Measurements from ENCODE around the gene ACSM3.
"Not testable (repeated sequence)": the region's sequence is repeated elsewhere in the genome, so short reads cannot be mapped to it uniquely, and the experiment has no call there.

The ACSM3 gene

GRCh38 chr16:20763461-20764232 is at the start of gene ACSM3:
ACSM3 (plus strand) TSS chr16:20764014; CDS start chr16:20770035, 6,021 bp downstream.
- DNase-seq (ENCODE audit: low read depth in 2 of 3, low spot score in 2 of 3), result peak in 2 of 3 experiments; percentile 5 to 28

- not testable (repeated sequence) for DNase-seq (ENCODE audit: low read depth in 2 of 3, low spot score in 2 of 3)
Observed at GRCh38 chr16:20717718-20718117, 46.1 kb upstream of the ACSM3 start.

GRCh38 chr16:20720251-20720650 is 43.6 kb upstream of the ACSM3 start:
- DNase-seq (ENCODE audit: low read depth in 2 of 3, low spot score in 2 of 3), result no peak

GRCh38 chr16:20726661-20727060 is 37.2 kb upstream of the ACSM3 start:
- no peak for DNase-seq (ENCODE audit: low read depth in 2 of 3, low spot score in 2 of 3)

GRCh38 chr16:20727181-20727580 is 36.6 kb upstream of the ACSM3 start:
- DNase-seq (ENCODE audit: low read depth in 2 of 3, low spot score in 2 of 3), result no peak

GRCh38 chr16:20729141-20729540 is 34.7 kb upstream of the ACSM3 start:
- no peak for DNase-seq (ENCODE audit: low read depth in 2 of 3, low spot score in 2 of 3)

GRCh38 chr16:20734056-20734455 is 29.8 kb upstream of the ACSM3 start:
- no peak for DNase-seq (ENCODE audit: low read depth in 2 of 3, low spot score in 2 of 3)

GRCh38 chr16:20734782-20735181 is 29.0 kb upstream of the ACSM3 start:
- no peak for DNase-seq (ENCODE audit: low read depth in 2 of 3, low spot score in 2 of 3)

GRCh38 chr16:20735490-20735889 is 28.3 kb upstream of the ACSM3 start:
- DNase-seq (ENCODE audit: low read depth in 2 of 3, low spot score in 2 of 3), result no peak

- no peak for DNase-seq (ENCODE audit: low read depth in 2 of 3, low spot score in 2 of 3)
Observed at GRCh38 chr16:20740007-20740883, 23.6 kb upstream of the ACSM3 start.

GRCh38 chr16:20740901-20741521 is 22.8 kb upstream of the ACSM3 start:
- DNase-seq (ENCODE audit: low read depth in 2 of 3, low spot score in 2 of 3), result peak; percentile 57 to 75 (median 74)

GRCh38 chr16:20741554-20742285 is 22.1 kb upstream of the ACSM3 start, which contains the start of gene THUMPD1:
THUMPD1 (minus strand) TSS chr16:20741818; CDS start chr16:20741739, 79 bp downstream.
- DNase-seq (ENCODE audit: low read depth in 2 of 3, low spot score in 2 of 3), result peak; percentile 91 to 99 (median 95)

- DNase-seq (ENCODE audit: low read depth in 2 of 3, low spot score in 2 of 3), result no peak
Observed at GRCh38 chr16:20743591-20743990, 20.2 kb upstream of the ACSM3 start.

- DNase-seq (ENCODE audit: low read depth in 2 of 3, low spot score in 2 of 3), result no peak
Observed at GRCh38 chr16:20744922-20745440, 18.8 kb upstream of the ACSM3 start.

- no peak for DNase-seq (ENCODE audit: low read depth in 2 of 3, low spot score in 2 of 3)
Observed at GRCh38 chr16:20746461-20746860, 17.4 kb upstream of the ACSM3 start.

- no peak for DNase-seq (ENCODE audit: low read depth in 2 of 3, low spot score in 2 of 3)
Observed at GRCh38 chr16:20747030-20747816, 16.6 kb upstream of the ACSM3 start.

- no peak for DNase-seq (ENCODE audit: low read depth in 2 of 3, low spot score in 2 of 3)
Observed at GRCh38 chr16:20749474-20749873, 14.3 kb upstream of the ACSM3 start.

GRCh38 chr16:20750558-20750957 is 13.3 kb upstream of the ACSM3 start:
- no peak for DNase-seq (ENCODE audit: low read depth in 2 of 3, low spot score in 2 of 3)

- DNase-seq (ENCODE audit: low read depth in 2 of 3, low spot score in 2 of 3), result no peak
Observed at GRCh38 chr16:20753727-20754126, 10.1 kb upstream of the ACSM3 start.

- no peak for DNase-seq (ENCODE audit: low read depth in 2 of 3, low spot score in 2 of 3)
Observed at GRCh38 chr16:20755238-20755637, 8.6 kb upstream of the ACSM3 start.
